ENCODE data around the gene MARCKSL1.

DNA sequence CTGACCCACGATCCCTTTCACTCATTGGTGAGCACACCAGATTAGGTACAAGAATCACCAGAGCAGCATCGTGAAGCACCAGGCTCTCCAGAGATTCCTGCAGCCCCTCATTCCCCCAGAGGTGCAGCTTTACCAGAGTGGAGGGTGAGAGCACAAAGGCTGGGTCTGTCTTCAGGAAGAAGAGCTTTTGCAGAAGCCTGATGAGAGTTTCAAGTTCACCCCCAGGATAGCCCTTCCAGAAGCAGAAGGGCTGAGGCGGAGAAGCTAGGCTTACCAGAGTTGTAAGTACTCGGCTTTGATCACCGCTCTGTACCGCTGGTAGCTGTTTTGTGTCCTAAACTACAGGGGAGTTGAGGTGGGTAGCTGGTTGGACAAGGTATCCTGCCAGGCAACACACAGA lies 29.4 kb upstream of the MARCKSL1 start:
- TF ChIP-seq CTCF (IDR thresholded peaks at IDR 0.05; ENCODE audit: low read depth, low read length): no peak
- TF ChIP-seq MYC (IDR thresholded peaks at IDR 0.05; ENCODE audit: low read depth, low read length): no peak
